CD14-positive monocyte (primary cell): ENCODE measurements around the gene KMT2C. TPM values are rescaled to one million over a fixed set of nuclear protein-coding genes. Genes with fewer than 3 reads are reported as not detected.
"Not testable (repeated sequence)": the region's sequence is repeated elsewhere in the genome, so short reads cannot be mapped to it uniquely, and the experiment has no call there.

Experiments
- DNase-seq, 3 donors: peaks; one replicate each; pipeline ENCODE4 v3.0.0-alpha.2; 2011 to 2022
- H2AFZ ChIP-seq: 2 replicates; pipeline ENCODE4 v1.6.0; 2012; ENCODE audit warnings: mild to moderate bottlenecking, low read depth, low read length, inconsistent platforms; ENCODE audit not compliant: insufficient read depth, poor library complexity, severe bottlenecking
- H3K27ac ChIP-seq, 2 donors: 1 replicate in 1 of 2; 2 replicates in 1 of 2; pipeline ENCODE4 v1.5.1; 2012 to 2013; ENCODE audit warnings: low read length in 2 of 2, control low read depth in 1 of 2, inconsistent platforms in 1 of 2, low read depth in 1 of 2, mild to moderate bottlenecking in 1 of 2
- H3K27me3 ChIP-seq, 2 donors: one replicate each; pipeline versions ENCODE4 v1.6.0 to v1.6.1; 2011 to 2013; ENCODE audit warnings: low read length in 2 of 2; ENCODE audit not compliant: control insufficient read depth in 2 of 2, insufficient read depth in 2 of 2
- H3K36me3 ChIP-seq, 2 donors: replicated peaks in 1 of 2; 1 replicate in 1 of 2; 2 replicates in 1 of 2; pipeline versions ENCODE4 v1.5.1 to v1.6.1; 2012 to 2013; ENCODE audit warnings: low read length in 2 of 2, control low read depth in 1 of 2, inconsistent platforms in 1 of 2, mild to moderate bottlenecking in 1 of 2; ENCODE audit not compliant: insufficient read depth in 2 of 2, control insufficient read depth in 1 of 2
- H3K4me1 ChIP-seq, 2 donors: 1 replicate in 1 of 2; 2 replicates in 1 of 2; pipeline versions ENCODE4 v1.5.1 to v1.6.1; 2012 to 2013; ENCODE audit warnings: low read length in 2 of 2, control low read depth in 1 of 2, inconsistent platforms in 1 of 2, mild to moderate bottlenecking in 1 of 2, moderate library complexity in 1 of 2; ENCODE audit not compliant: insufficient read depth in 2 of 2, control insufficient read depth in 1 of 2
- H3K4me2 ChIP-seq: replicated peaks from 2 replicates; pipeline ENCODE3; 2012; ENCODE audit warnings: low read length, moderate library complexity, mild to moderate bottlenecking; ENCODE audit not compliant: poor library complexity, severe bottlenecking; ENCODE audit errors: extremely low read depth
- H3K4me3 ChIP-seq, 3 experiments: fragments of 200-600 bp in 1 of 3; sonication (generic) in 1 of 3; replicated peaks in 1 of 3; 1 replicate in 2 of 3; 2 replicates in 1 of 3; pipeline ENCODE4 v1.5.1; 2011 to 2013; ENCODE audit warnings: low read length in 3 of 3, mild to moderate bottlenecking in 3 of 3, control low read depth in 2 of 3, low read depth in 2 of 3, inconsistent platforms in 1 of 3, moderate library complexity in 1 of 3
- H3K79me2 ChIP-seq: 2 replicates; pipeline ENCODE4 v1.6.0; 2012; ENCODE audit warnings: mild to moderate bottlenecking, control low read depth, inconsistent platforms, low read length, moderate library complexity; ENCODE audit not compliant: insufficient read depth
- H3K9ac ChIP-seq: 2 replicates; pipeline ENCODE4 v1.6.0; 2017; ENCODE audit warnings: low read length, mild to moderate bottlenecking; ENCODE audit not compliant: insufficient read depth, poor library complexity, severe bottlenecking
- H3K9me3 ChIP-seq, 2 donors: replicated peaks in 1 of 2; 1 replicate in 1 of 2; 2 replicates in 1 of 2; pipeline versions ENCODE4 v1.5.1 to v1.6.1; 2012 to 2013; ENCODE audit warnings: low read length in 2 of 2, control low read depth in 1 of 2; ENCODE audit not compliant: control insufficient read depth in 1 of 2, insufficient read depth in 1 of 2
- H4K20me1 ChIP-seq: 2 replicates; pipeline ENCODE4 v1.6.0; 2012; ENCODE audit warnings: mild to moderate bottlenecking, low read length, control low read depth, moderate library complexity; ENCODE audit not compliant: insufficient read depth
- H3K27ac Mint-ChIP-seq, 7 donors: one replicate each; pipeline ENCODE4 v1.8.0; 2020; ENCODE audit warnings: mild to moderate bottlenecking in 7 of 7, mixed read lengths in 7 of 7, moderate library complexity in 6 of 7, inconsistent platforms in 2 of 7
- H3K27me3 Mint-ChIP-seq, 3 donors: one replicate each; pipeline ENCODE4 v1.8.0; 2021 to 2022; ENCODE audit warnings: low read depth in 3 of 3, mild to moderate bottlenecking in 3 of 3, mixed read lengths in 3 of 3, moderate library complexity in 3 of 3, inconsistent platforms in 1 of 3
- H3K36me3 Mint-ChIP-seq, 2 donors: one replicate each; pipeline ENCODE4 v1.8.0; 2020; ENCODE audit warnings: mixed read lengths in 2 of 2, inconsistent platforms in 1 of 2, mild to moderate bottlenecking in 1 of 2
- H3K4me1 Mint-ChIP-seq: one replicate; pipeline ENCODE4 v1.8.0; 2020; ENCODE audit warnings: mild to moderate bottlenecking, mixed read lengths
- H3K4me3 Mint-ChIP-seq, 2 donors: one replicate each; pipeline ENCODE4 v1.8.0; 2020; ENCODE audit warnings: mild to moderate bottlenecking in 2 of 2, mixed read lengths in 2 of 2, moderate library complexity in 1 of 2
- H3K9me3 Mint-ChIP-seq, 7 donors: one replicate each; pipeline ENCODE4 v1.8.0; 2020 to 2022; ENCODE audit warnings: mixed read lengths in 7 of 7, mild to moderate bottlenecking in 6 of 7, moderate library complexity in 6 of 7, inconsistent platforms in 2 of 7
- WGBS: methylation state at CpG from one replicate; pipeline ENCODE4 v1.1.5; 2013; ENCODE audit warnings: missing lambda C conversion rate; ENCODE audit not compliant: insufficient coverage; 5-methylcytosine and 5-hydroxymethylcytosine counted together
- intact Hi-C, 2 donors: fragments of 100-400 bp; cut with micrococcal nuclease; formaldehyde crosslinking; loops; one replicate each; pipeline versions ENCODE4 v1.15.0 to v1.15.1; 2023
- polyA plus RNA-seq, 3 donors: library from polyadenylated mRNA; depleted of rRNA in 1 of 3; unstranded in 2 of 3; stranded (reverse) in 1 of 3; fragments of 300-500 nt in 2 of 3; fragments of >200 nt in 1 of 3; fragmentation: Illumina TruSeq in 2 of 3; gene quantifications; 1 replicate in 2 of 3; 2 replicates in 1 of 3; pipeline ENCODE4 v1.2.3, GENCODE V29; 2012 to 2021

Gene KMT2C
- polyA plus RNA-seq, 3 donors, result 4.5 to 26.1 (median 7.3) TPM

DNA sequence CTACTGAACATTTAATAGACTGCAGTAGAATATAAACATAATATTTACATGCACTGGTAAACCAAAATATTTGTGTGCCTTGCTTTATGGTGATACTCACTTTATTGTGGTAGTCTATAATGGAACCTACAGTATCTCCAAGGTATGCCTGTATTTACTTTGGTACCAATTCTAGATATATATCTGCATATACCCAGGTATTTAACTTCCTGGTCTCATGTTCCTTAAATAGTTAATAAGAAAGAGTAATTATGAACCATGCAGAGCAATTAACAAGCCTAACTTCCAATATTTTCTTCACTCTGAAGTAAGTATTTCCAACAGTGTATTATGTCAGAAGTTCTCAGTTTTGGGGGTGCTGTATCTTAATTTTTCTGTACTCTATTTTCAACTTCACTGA is 57.3 kb downstream of the KMT2C start:
- not testable (repeated sequence) for H3K9ac ChIP-seq, H3K4me3 ChIP-seq, H3K36me3 Mint-ChIP-seq, H3K4me3 Mint-ChIP-seq, H3K27me3 Mint-ChIP-seq, H2AFZ ChIP-seq, H3K27ac Mint-ChIP-seq, H3K4me1 Mint-ChIP-seq, DNase-seq, H3K36me3 ChIP-seq, H3K27me3 ChIP-seq, H3K27ac ChIP-seq, H3K4me1 ChIP-seq, H3K4me2 ChIP-seq
- peaks cover 100% of the 10 kb centered on the region for H4K20me1 ChIP-seq
- H3K9me3 ChIP-seq, result peaks cover 11 to 16% of the 10 kb centered on the region in 2 donors
- peaks cover 0 to 12% (median 2%) of the 10 kb centered on the region in 7 donors for H3K9me3 Mint-ChIP-seq
- H3K79me2 ChIP-seq, result peaks cover 100% of the 10 kb centered on the region
- intact Hi-C loops, result loop anchor here in 1 of 2 donors (10.0 kb wide), 1 partner anchor 46 kb away; no protein-coding TSS in a partner anchor

DNA sequence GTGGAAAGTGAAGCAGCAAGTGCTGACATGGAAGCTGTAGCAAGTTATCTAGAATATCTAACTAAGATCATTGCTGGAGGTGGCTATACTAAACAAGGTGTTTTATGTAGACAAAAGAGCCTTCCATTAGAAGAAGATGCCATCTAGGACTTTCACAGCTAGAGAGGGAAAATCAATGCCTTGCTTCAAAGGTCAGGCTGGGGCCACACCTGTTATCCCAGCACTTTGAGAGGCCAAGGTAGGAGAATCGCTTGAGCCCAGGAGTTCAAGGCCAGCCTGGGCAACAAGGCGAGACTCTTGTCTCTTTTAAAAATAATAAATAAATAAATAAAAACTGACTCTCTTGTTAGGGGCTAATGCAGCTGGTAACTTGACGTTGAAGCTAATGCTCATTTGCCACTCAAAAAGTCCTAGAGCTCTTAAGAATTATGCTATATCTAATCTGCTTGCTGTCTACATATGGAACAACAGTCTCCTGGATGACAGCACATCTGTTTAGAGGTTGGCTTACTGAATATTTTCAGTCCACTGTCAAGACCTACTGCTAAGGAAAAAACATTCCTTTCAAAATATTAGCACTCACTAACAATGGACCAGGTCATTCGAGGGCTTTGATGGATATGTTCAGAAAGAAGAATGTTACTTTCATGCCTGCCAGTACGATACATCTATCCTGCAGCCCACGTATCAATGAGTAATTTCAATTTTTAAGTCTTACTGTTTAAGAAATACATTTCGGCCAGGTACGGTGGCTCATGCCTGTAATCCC is 58.9 kb downstream of the KMT2C start:
- not testable (repeated sequence) for H3K27me3 Mint-ChIP-seq, H3K4me1 ChIP-seq, H3K4me2 ChIP-seq, H3K27me3 ChIP-seq, H3K4me3 ChIP-seq, DNase-seq, H3K9ac ChIP-seq, H2AFZ ChIP-seq, H3K4me3 Mint-ChIP-seq, H3K36me3 Mint-ChIP-seq, H3K27ac ChIP-seq, H3K36me3 ChIP-seq
- Mint-ChIP-seq H3K9me3 (peaks cover 0 to 15% (median 2%) of the 10 kb centered on the region in 7 donors), H3K27ac (peak overlapping the region in 1 of 7 donors; percentile 60), H3K4me1 (peaks cover 12% of the 10 kb centered on the region)
- no CpG with 5 or more reads among the region's 8 CpGs for WGBS
- Histone ChIP-seq H3K9me3 (peaks cover 11% of the 10 kb centered on the region in 2 donors), H4K20me1 (peaks cover 100% of the 10 kb centered on the region), H3K79me2 (peaks cover 100% of the 10 kb centered on the region)
- intact Hi-C loops, result loop anchor here in 1 of 2 donors (10.0 kb wide), 1 partner anchor 48 kb away; no protein-coding TSS in a partner anchor
